H9 (cell line): ENCODE results near the gene GTF3C1. TPM values are rescaled to one million over a fixed set of nuclear protein-coding genes. Genes with fewer than 3 reads are reported as not detected.

Source experiments
- DNase-seq: peaks from one replicate; pipeline ENCODE4 v3.0.0-alpha.2; 2017
- H2AFZ ChIP-seq: one replicate; pipeline ENCODE4 v1.6.1; 2013; ENCODE audit warnings: mild to moderate bottlenecking, low read length, control low read depth, moderate library complexity
- H2AK5ac ChIP-seq: 2 replicates; pipeline ENCODE4 v1.6.1; 2013; ENCODE audit warnings: low read length, control low read depth, mixed read lengths; ENCODE audit not compliant: insufficient read length
- H2BK120ac ChIP-seq: one replicate; pipeline ENCODE4 v1.6.1; 2013; ENCODE audit warnings: low read depth, mild to moderate bottlenecking, low read length, control low read depth, inconsistent platforms; ENCODE audit not compliant: poor library complexity, severe bottlenecking
- H2BK12ac ChIP-seq: 2 replicates; pipeline ENCODE4 v1.6.1; 2013; ENCODE audit warnings: low read length, control low read depth, mixed read lengths, low read depth; ENCODE audit not compliant: insufficient read length
- H2BK15ac ChIP-seq: 2 replicates; pipeline ENCODE4 v1.6.1; 2013; ENCODE audit warnings: low read depth, low read length, control low read depth
- H2BK20ac ChIP-seq: one replicate; pipeline ENCODE4 v1.6.1; 2013; ENCODE audit warnings: low read depth, mild to moderate bottlenecking, low read length, control low read depth, inconsistent platforms; ENCODE audit not compliant: poor library complexity, severe bottlenecking
- H2BK5ac ChIP-seq: 2 replicates; pipeline ENCODE4 v1.6.1; 2013; ENCODE audit warnings: low read length, control low read depth, mixed read lengths; ENCODE audit not compliant: insufficient read length
- H3K14ac ChIP-seq: 2 replicates; pipeline ENCODE4 v1.6.1; 2013; ENCODE audit warnings: low read length, control low read depth; ENCODE audit not compliant: insufficient read depth
- H3K18ac ChIP-seq: 2 replicates; pipeline ENCODE4 v1.6.1; 2013; ENCODE audit warnings: low read depth, mild to moderate bottlenecking, mixed read lengths, low read length, control low read depth; ENCODE audit not compliant: insufficient read length
- H3K23ac ChIP-seq: 2 replicates; pipeline ENCODE4 v1.6.1; 2013; ENCODE audit warnings: low read length, control low read depth, mixed read lengths, low read depth; ENCODE audit not compliant: insufficient read length
- H3K23me2 ChIP-seq: 2 replicates; pipeline ENCODE4 v1.6.1; 2013; ENCODE audit warnings: low read depth, mild to moderate bottlenecking, mixed read lengths, low read length, control low read depth; ENCODE audit not compliant: insufficient read length, poor library complexity, severe bottlenecking
- H3K27ac ChIP-seq: 2 replicates; pipeline ENCODE4 v1.5.1; 2013; ENCODE audit warnings: low read length, control low read depth, mixed read lengths, low read depth; ENCODE audit not compliant: insufficient read length
- H3K27me3 ChIP-seq: 2 replicates; pipeline ENCODE4 v1.6.1; 2013; ENCODE audit warnings: low read length, control low read depth, inconsistent platforms; ENCODE audit not compliant: insufficient read depth
- H3K4ac ChIP-seq: 2 replicates; pipeline ENCODE4 v1.6.1; 2013; ENCODE audit warnings: low read depth, mild to moderate bottlenecking, control low read depth, inconsistent platforms, low read length, moderate library complexity
- H3K4me1 ChIP-seq: 2 replicates; pipeline ENCODE4 v1.6.1; 2013; ENCODE audit warnings: low read length, control low read depth, inconsistent platforms; ENCODE audit not compliant: insufficient read depth
- H3K4me2 ChIP-seq: 2 replicates; pipeline ENCODE4 v1.6.1; 2013; ENCODE audit warnings: low read length, control low read depth, mixed read lengths; ENCODE audit not compliant: insufficient read length, insufficient read depth
- H3K56ac ChIP-seq: 2 replicates; pipeline ENCODE4 v1.6.1; 2013; ENCODE audit warnings: low read depth, mild to moderate bottlenecking, mixed read lengths, low read length, control low read depth; ENCODE audit not compliant: insufficient read length
- H3K79me1 ChIP-seq: 2 replicates; pipeline ENCODE4 v1.6.1; 2013; ENCODE audit warnings: low read depth, mild to moderate bottlenecking, moderate library complexity, low read length, control low read depth, inconsistent platforms; ENCODE audit not compliant: insufficient read depth, poor library complexity, severe bottlenecking
- H3K79me2 ChIP-seq: 2 replicates; pipeline ENCODE4 v1.6.1; 2013; ENCODE audit warnings: low read length, control low read depth, inconsistent platforms; ENCODE audit not compliant: insufficient read depth
- H3K9ac ChIP-seq: 2 replicates; pipeline ENCODE4 v1.6.1; 2013; ENCODE audit warnings: low read length, control low read depth, mixed read lengths; ENCODE audit not compliant: insufficient read length; ENCODE audit errors: extremely low read depth
- H3K9me3 ChIP-seq: one replicate; pipeline ENCODE4 v1.6.1; 2013; ENCODE audit warnings: low read depth, low read length, inconsistent platforms; ENCODE audit not compliant: control insufficient read depth
- H3T11ph ChIP-seq: one replicate; pipeline ENCODE4 v1.6.1; 2013; ENCODE audit warnings: mild to moderate bottlenecking, low read length, control low read depth, inconsistent platforms
- H4K20me1 ChIP-seq: one replicate; pipeline ENCODE4 v1.6.1; 2013; ENCODE audit not compliant: control insufficient read depth, insufficient read length, insufficient read depth
- H4K5ac ChIP-seq: 2 replicates; pipeline ENCODE4 v1.6.1; 2013; ENCODE audit warnings: low read depth, mild to moderate bottlenecking, mixed read lengths, low read length, control low read depth; ENCODE audit not compliant: insufficient read length
- H4K8ac ChIP-seq: replicated peaks from 2 replicates; pipeline ENCODE4 v1.6.1; 2013; ENCODE audit warnings: low read length, control low read depth, mixed read lengths, low read depth; ENCODE audit not compliant: insufficient read length
- H4K91ac ChIP-seq: 2 replicates; pipeline ENCODE4 v1.6.1; 2013; ENCODE audit warnings: low read depth, mild to moderate bottlenecking, moderate library complexity, mixed read lengths, low read length, control low read depth; ENCODE audit not compliant: insufficient read length
- H3K27ac Mint-ChIP-seq, 3 experiments: 2 replicates in 2 of 3; 3 replicates in 1 of 3; pipeline ENCODE4 v1.8.0; 2020 to 2021; ENCODE audit warnings: mixed read lengths in 3 of 3, mild to moderate bottlenecking in 1 of 3, moderate library complexity in 1 of 3
- H3K27me3 Mint-ChIP-seq: 2 replicates; pipeline ENCODE4 v1.8.0; 2021; ENCODE audit warnings: low read depth, mild to moderate bottlenecking, moderate library complexity, mixed read lengths
- H3K36me3 Mint-ChIP-seq, 3 experiments: 2 replicates in 2 of 3; 3 replicates in 1 of 3; pipeline ENCODE4 v1.8.0; 2020 to 2021; ENCODE audit warnings: low read depth in 3 of 3, mixed read lengths in 3 of 3; ENCODE audit not compliant: insufficient read depth in 1 of 3
- H3K4me1 Mint-ChIP-seq, 2 experiments: 2 replicates each; pipeline ENCODE4 v1.8.0; 2020; ENCODE audit warnings: mixed read lengths in 2 of 2
- H3K4me3 Mint-ChIP-seq, 2 experiments: 2 replicates in 1 of 2; 3 replicates in 1 of 2; pipeline ENCODE4 v1.8.0; 2020 to 2021; ENCODE audit warnings: mild to moderate bottlenecking in 2 of 2, mixed read lengths in 2 of 2, moderate library complexity in 1 of 2
- H3K9me3 Mint-ChIP-seq, 2 experiments: 2 replicates in 1 of 2; 3 replicates in 1 of 2; pipeline ENCODE4 v1.8.0; 2020; ENCODE audit warnings: mild to moderate bottlenecking in 2 of 2, mixed read lengths in 2 of 2, moderate library complexity in 1 of 2
- CTCF ChIP-seq: fragments of 200-600 bp; sonication (generic); conservative IDR thresholded peaks from 3 replicates; pipeline ENCODE4 v1.8.0; 2021; ENCODE audit warnings: antibody characterized with exemption, mild to moderate bottlenecking
- WGBS: extraction: QIAGEN DNeasy Blood & Tissue Kit; methylation state at CpG from one replicate; pipeline ENCODE4 v1.1.7; 2013; ENCODE audit warnings: missing lambda C conversion rate, low lambda C conversion rate, mixed read lengths; ENCODE audit not compliant: insufficient read length; ENCODE audit errors: extremely low coverage; 5-methylcytosine and 5-hydroxymethylcytosine counted together
- total RNA-seq: library from RNA; stranded (reverse); gene quantifications from 2 replicates; pipeline ENCODE4 v1.2.1, GENCODE V29; 2021

Gene GTF3C1
- total RNA-seq, 1 experiment from 2014 or later: 113 TPM

GRCh38 chr16:27531826-27532800 is 17.6 kb downstream of the GTF3C1 start:
- Histone ChIP-seq H3K4me1 (no peaks in the 10 kb centered on the region), H3K27ac (no peak overlapping the region), H3K79me1 (no peaks in the 10 kb centered on the region), H3K79me2 (no peaks in the 10 kb centered on the region), H3K4ac (no peak overlapping the region), H4K5ac (no peak overlapping the region), H3T11ph (no peak overlapping the region), H3K23ac (no peak overlapping the region), H2BK15ac (no peak overlapping the region), H4K8ac (no peak overlapping the region), H4K20me1 (no peaks in the 10 kb centered on the region), H2BK5ac (no peak overlapping the region), H3K56ac (no peak overlapping the region), H4K91ac (no peak overlapping the region), H2AFZ (no peak overlapping the region), H2BK120ac (no peak overlapping the region), H3K14ac (no peak overlapping the region), H3K27me3 (no peaks in the 10 kb centered on the region), H3K23me2 (no peaks in the 10 kb centered on the region), H3K18ac (no peak overlapping the region), H3K9ac (no peak overlapping the region), H2BK20ac (no peak overlapping the region), H3K9me3 (no peaks in the 10 kb centered on the region), H2AK5ac (no peak overlapping the region), H3K4me2 (no peak overlapping the region), H2BK12ac (no peak overlapping the region)
- DNase-seq: no peak
- Mint-ChIP-seq H3K27me3 (no peaks in the 10 kb centered on the region; the same call in 1 of the 2 replicates), H3K4me1 (no peaks in the 10 kb centered on the region), H3K9me3 (no peaks in the 10 kb centered on the region; a peak in 1 of 5 replicates), H3K4me3 (no peak overlapping the region), H3K36me3 (peaks cover 53 to 93% (median 91%) of the 10 kb centered on the region in 3 experiments; a peak in 6 of 7 replicates), H3K27ac (peak overlapping the region in 1 of 3 experiments; percentile 26; a peak in 1 of 7 replicates)
- WGBS: no CpG with 5 or more reads among the region's 19 CpGs
- TF ChIP-seq CTCF: no peak
